CD4-positive, alpha-beta memory T cell (primary cell): ENCODE data around the gene TDP2. TPM values are rescaled to one million over a fixed set of nuclear protein-coding genes. Genes with fewer than 3 reads are reported as not detected.
A peak's percentile ranks its signal among the peaks of the same experiment; 100 is the strongest.
"Not testable (repeated sequence)": the region's sequence is repeated elsewhere in the genome, so short reads cannot be mapped to it uniquely, and the experiment has no call there.

Experiments used
- CTCF ChIA-PET: fragments of 350-600 bp; sonication (Branson Sonifier 250); formaldehyde crosslinking; loops from one replicate; lab custom pipeline; 2021; ENCODE audit warnings: inconsistent platforms; ENCODE audit not compliant: partially characterized antibody; lab: Charles Lee
- POLR2A ChIA-PET: fragments of 350-600 bp; sonication (Branson Sonifier 250); formaldehyde crosslinking; loops from one replicate; lab custom pipeline; 2021; ENCODE audit not compliant: partially characterized antibody; lab: Charles Lee
- DNase-seq, 5 donors: peaks; one replicate each; pipeline versions ENCODE4 v3.0.0 to v3.0.0-alpha.2; 2020 to 2022; ENCODE audit warnings: mixed read lengths in 1 of 5
- H3K27ac ChIP-seq: one replicate; pipeline ENCODE4 v1.7.0; 2013; ENCODE audit warnings: low read depth, low read length
- H3K27me3 ChIP-seq: 2 replicates; pipeline ENCODE4 v1.7.0; 2013; ENCODE audit warnings: mild to moderate bottlenecking, low read length, moderate library complexity; ENCODE audit not compliant: insufficient read depth
- H3K36me3 ChIP-seq: 2 replicates; pipeline ENCODE4 v1.7.0; 2013; ENCODE audit warnings: mild to moderate bottlenecking, low read length, moderate library complexity; ENCODE audit not compliant: insufficient read depth
- H3K4me1 ChIP-seq: 2 replicates; pipeline ENCODE4 v1.7.0; 2013; ENCODE audit warnings: mild to moderate bottlenecking, low read length, moderate library complexity; ENCODE audit not compliant: insufficient read depth
- H3K4me3 ChIP-seq, 2 donors: one replicate each; pipeline ENCODE4 v1.7.0; 2013; ENCODE audit warnings: low read length in 2 of 2, mild to moderate bottlenecking in 1 of 2
- H3K9me3 ChIP-seq, 2 donors: one replicate each; pipeline ENCODE4 v1.7.0; 2013; ENCODE audit warnings: low read length in 2 of 2, control low read depth in 1 of 2; ENCODE audit not compliant: control insufficient read depth in 1 of 2
- H3K27ac Mint-ChIP-seq, 7 donors: one replicate each; pipeline ENCODE4 v1.8.0; 2020 to 2021; ENCODE audit warnings: mixed read lengths in 7 of 7, mild to moderate bottlenecking in 6 of 7, inconsistent platforms in 3 of 7, moderate library complexity in 3 of 7
- H3K27me3 Mint-ChIP-seq, 2 donors: one replicate each; pipeline ENCODE4 v1.8.0; 2020 to 2021; ENCODE audit warnings: mixed read lengths in 2 of 2
- H3K36me3 Mint-ChIP-seq, 2 donors: one replicate each; pipeline ENCODE4 v1.8.0; 2020 to 2021; ENCODE audit warnings: mixed read lengths in 2 of 2, inconsistent platforms in 1 of 2, mild to moderate bottlenecking in 1 of 2
- H3K4me1 Mint-ChIP-seq, 4 donors: one replicate each; pipeline ENCODE4 v1.8.0; 2020 to 2021; ENCODE audit warnings: mixed read lengths in 4 of 4, mild to moderate bottlenecking in 1 of 4
- H3K4me3 Mint-ChIP-seq, 8 donors: one replicate each; pipeline ENCODE4 v1.8.0; 2020 to 2021; ENCODE audit warnings: mixed read lengths in 8 of 8, mild to moderate bottlenecking in 7 of 8, moderate library complexity in 6 of 8, inconsistent platforms in 3 of 8
- H3K9me3 Mint-ChIP-seq, 8 donors: one replicate each; pipeline ENCODE4 v1.8.0; 2020 to 2021; ENCODE audit warnings: mixed read lengths in 8 of 8, mild to moderate bottlenecking in 5 of 8, inconsistent platforms in 3 of 8, moderate library complexity in 1 of 8
- intact Hi-C: fragments of 100-400 bp; cut with micrococcal nuclease; formaldehyde crosslinking; loops from one replicate; pipeline ENCODE4 v1.15.1; 2023
- polyA plus RNA-seq, 2 donors: library from polyadenylated mRNA; unstranded; fragments of 300-500 nt; fragmentation: Illumina TruSeq; gene quantifications; one replicate each; pipeline ENCODE4 v1.2.3, GENCODE V29; 2021
- total RNA-seq, 2 experiments: library from RNA; stranded (reverse); gene quantifications; one replicate each; pipeline ENCODE4 v1.2.3, GENCODE V29; 2021

TDP2 gene
- total and polyA plus RNA-seq, 4 experiments from 2014 or later, result 43.4 to 74.3 (median 67.5) TPM

DNA sequence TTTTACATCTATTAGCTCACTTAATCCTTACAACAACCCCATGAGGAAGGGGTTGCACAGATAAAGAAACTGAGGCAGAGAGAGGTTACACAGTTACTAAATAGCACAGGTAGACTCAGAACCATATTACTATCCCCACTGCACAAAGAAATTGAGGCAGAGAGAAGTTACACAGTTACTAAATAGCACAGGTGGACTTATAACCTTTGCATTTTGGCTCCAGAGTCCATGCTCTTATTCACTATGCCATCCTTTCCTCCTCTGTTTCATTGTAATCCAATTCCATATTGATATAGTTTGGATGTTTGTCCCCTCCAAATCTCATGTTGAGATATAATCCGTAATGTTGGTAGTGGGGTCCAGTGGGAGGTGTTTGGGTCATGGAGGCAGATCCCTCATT is 3.5 kb downstream of the TDP2 start:
- peak overlapping the region in 1 of 7 donors; percentile 89 for H3K27ac Mint-ChIP-seq
- peaks cover 42% of the 10 kb centered on the region for H3K4me1 ChIP-seq
- ChIA-PET CTCF (no interaction called here), POLR2A (no interaction called here)
- H3K36me3 Mint-ChIP-seq, result peaks cover 34 to 79% of the 10 kb centered on the region in 2 donors
- peaks cover 40 to 85% (median 62%) of the 10 kb centered on the region in 4 donors for H3K4me1 Mint-ChIP-seq
- H3K4me3 Mint-ChIP-seq, result peak overlapping the region in 1 of 8 donors; percentile 7
- intact Hi-C loops, result loop anchor here (10.0 kb wide), 1 partner anchor 168 kb away; the partner anchor contains the start of gene ALDH5A1
- no peak overlapping the region for H3K27ac ChIP-seq
- no peak for DNase-seq
- H3K36me3 ChIP-seq, result peaks cover 14% of the 10 kb centered on the region
- H3K9me3 Mint-ChIP-seq, result no peaks in the 10 kb centered on the region
- no peaks in the 10 kb centered on the region for H3K9me3 ChIP-seq
- H3K4me3 ChIP-seq, result no peak overlapping the region
- H3K27me3 Mint-ChIP-seq, result no peaks in the 10 kb centered on the region
- H3K27me3 ChIP-seq, result no peaks in the 10 kb centered on the region

DNA sequence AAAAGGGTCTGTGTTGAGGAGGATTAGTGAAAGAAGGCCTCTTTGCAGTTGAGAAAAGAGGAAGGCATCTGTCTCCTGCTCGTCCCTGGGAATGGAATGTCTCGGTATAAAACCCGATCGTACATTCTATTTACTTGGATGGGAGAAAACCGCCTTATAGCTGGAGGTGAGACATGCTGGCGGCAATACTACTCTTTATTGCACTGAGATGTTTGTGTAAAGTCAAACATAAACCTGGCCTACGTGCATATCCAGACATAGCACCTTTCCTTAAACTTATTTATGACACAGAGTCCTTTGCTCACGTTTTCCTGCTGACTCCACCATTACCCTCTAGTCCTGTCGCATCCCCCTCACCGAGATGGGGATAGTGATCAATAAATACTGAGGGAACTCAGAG is 4.5 kb downstream of the TDP2 start:
- H3K9me3 ChIP-seq, result no peaks in the 10 kb centered on the region
- peak overlapping the region in 1 of 8 donors; percentile 2 for H3K4me3 Mint-ChIP-seq

DNA sequence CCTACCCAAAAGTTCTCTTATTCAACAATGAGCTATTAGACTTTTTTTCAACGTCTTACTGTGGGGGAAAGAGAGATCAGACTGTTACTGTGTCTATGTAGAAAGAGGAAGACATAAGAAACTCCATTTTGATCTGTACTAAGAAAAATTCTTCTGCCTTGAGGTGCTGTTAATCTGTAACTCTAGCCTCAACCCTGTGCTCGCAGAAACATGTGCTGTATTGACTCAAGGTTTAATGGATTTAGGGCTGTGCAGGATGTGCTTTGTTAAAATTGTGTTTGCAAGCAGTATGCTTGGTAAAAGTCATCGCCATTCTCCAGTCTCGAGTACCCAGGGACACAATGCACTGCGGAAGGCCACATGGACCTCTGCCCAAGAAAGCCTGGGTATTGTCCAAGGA is 4.9 kb downstream of the TDP2 start:
- POLR2A ChIA-PET, H3K27ac ChIP-seq, H3K9me3 ChIP-seq, DNase-seq, H3K4me3 Mint-ChIP-seq, H3K9me3 Mint-ChIP-seq, CTCF ChIA-PET, H3K27me3 ChIP-seq, H3K4me3 ChIP-seq, H3K27me3 Mint-ChIP-seq: not testable (repeated sequence)
- Histone ChIP-seq H3K4me1 (peaks cover 33% of the 10 kb centered on the region), H3K36me3 (peaks cover 17% of the 10 kb centered on the region)
- peak overlapping the region in 2 of 7 donors; percentile 30 to 57 for H3K27ac Mint-ChIP-seq
- intact Hi-C loops, result loop anchor here (10.0 kb wide), 1 partner anchor 167 kb away; the partner anchor contains the start of gene ALDH5A1
- H3K36me3 Mint-ChIP-seq, result peaks cover 41 to 83% of the 10 kb centered on the region in 2 donors
- peaks cover 38 to 79% (median 62%) of the 10 kb centered on the region in 4 donors for H3K4me1 Mint-ChIP-seq

More for the DNA sequence above, 4.5 kb downstream of the TDP2 start:
- H3K36me3 ChIP-seq, result peaks cover 14% of the 10 kb centered on the region
- DNase-seq, result no peak
- no peaks in the 10 kb centered on the region for H3K9me3 Mint-ChIP-seq
- ChIA-PET POLR2A (no interaction called here), CTCF (no interaction called here)
- peaks cover 41 to 84% of the 10 kb centered on the region in 2 donors for H3K36me3 Mint-ChIP-seq
- no peaks in the 10 kb centered on the region for H3K27me3 ChIP-seq
- no peak overlapping the region for H3K4me3 ChIP-seq
- H3K4me1 ChIP-seq, result peaks cover 33% of the 10 kb centered on the region
- H3K27ac ChIP-seq, result no peak overlapping the region
- no peak overlapping the region for H3K27ac Mint-ChIP-seq
- H3K27me3 Mint-ChIP-seq, result no peaks in the 10 kb centered on the region
- intact Hi-C loops, result loop anchor here (10.0 kb wide), 1 partner anchor 167 kb away; the partner anchor contains the start of gene ALDH5A1
- H3K4me1 Mint-ChIP-seq, result peaks cover 39 to 83% (median 62%) of the 10 kb centered on the region in 4 donors

DNA sequence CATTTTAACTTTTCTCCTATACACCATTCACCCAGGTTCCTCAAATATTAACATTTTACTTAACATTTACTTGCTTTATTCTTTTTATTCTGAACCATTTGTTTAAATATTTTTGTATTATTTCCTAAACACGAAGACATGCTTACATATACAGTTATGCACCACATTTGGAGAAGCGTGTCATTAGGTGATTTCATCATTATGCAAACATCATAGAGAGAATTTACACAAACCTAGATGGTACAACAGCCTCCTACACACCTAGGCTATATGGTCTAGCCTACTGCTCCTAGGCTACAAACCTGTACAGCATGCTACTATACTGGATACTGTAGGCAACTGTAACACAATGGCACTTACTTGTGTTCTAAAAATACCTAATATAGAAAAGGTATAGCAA is 6.6 kb downstream of the TDP2 start:
- H3K9me3 Mint-ChIP-seq, result no peaks in the 10 kb centered on the region
- no peak overlapping the region for H3K27ac ChIP-seq
- no peak overlapping the region for H3K4me3 Mint-ChIP-seq
- peaks cover 42 to 79% (median 62%) of the 10 kb centered on the region in 4 donors for H3K4me1 Mint-ChIP-seq
- peaks cover 45 to 81% of the 10 kb centered on the region in 2 donors for H3K36me3 Mint-ChIP-seq
- H3K36me3 ChIP-seq, result peaks cover 18% of the 10 kb centered on the region
- no peak overlapping the region for H3K27ac Mint-ChIP-seq
- ChIA-PET POLR2A (no interaction called here), CTCF (no interaction called here)
- no peaks in the 10 kb centered on the region for H3K27me3 Mint-ChIP-seq
- no peaks in the 10 kb centered on the region for H3K9me3 ChIP-seq
- DNase-seq, result no peak
- no peak overlapping the region for H3K4me3 ChIP-seq
- intact Hi-C loops, result loop anchor here (10.0 kb wide), 1 partner anchor 165 kb away; the partner anchor contains the start of gene ALDH5A1
- peaks cover 31% of the 10 kb centered on the region for H3K4me1 ChIP-seq
- no peaks in the 10 kb centered on the region for H3K27me3 ChIP-seq

DNA sequence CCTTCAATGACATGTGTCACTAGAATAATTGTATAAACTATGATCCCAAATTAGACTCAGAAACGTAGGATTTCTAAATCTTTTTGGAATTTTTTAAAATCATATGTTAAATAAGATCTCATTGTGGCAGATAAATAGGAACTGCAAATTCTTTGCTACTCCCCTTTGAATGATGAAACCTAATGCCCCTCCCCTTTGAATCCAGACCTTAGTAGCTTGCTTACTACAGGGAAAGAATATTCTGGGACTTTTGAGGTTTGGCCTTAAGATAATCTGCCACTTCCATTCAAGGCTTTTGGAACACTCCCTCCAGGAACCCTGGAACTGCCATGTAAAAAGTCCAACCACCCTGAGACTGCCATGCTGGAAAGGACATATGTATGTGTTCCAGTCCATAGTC is 7.1 kb downstream of the TDP2 start:
- no peak for DNase-seq
- Mint-ChIP-seq H3K9me3 (no peaks in the 10 kb centered on the region), H3K36me3 (peaks cover 41 to 79% of the 10 kb centered on the region in 2 donors), H3K27ac (peak overlapping the region in 1 of 7 donors; percentile 29), H3K27me3 (no peaks in the 10 kb centered on the region), H3K4me1 (peaks cover 37 to 74% (median 57%) of the 10 kb centered on the region in 4 donors), H3K4me3 (no peak overlapping the region)
- no peak overlapping the region for H3K4me3 ChIP-seq
- peaks cover 27% of the 10 kb centered on the region for H3K4me1 ChIP-seq
- H3K27me3 ChIP-seq, result no peaks in the 10 kb centered on the region
- no peak overlapping the region for H3K27ac ChIP-seq
- CTCF ChIA-PET, result interaction anchor here (2.1 kb wide), 1 partner anchor 78 kb away, joined by 8 read pairs; no protein-coding TSS in a partner anchor
- intact Hi-C loops, result no loop called here
- H3K36me3 ChIP-seq, result peaks cover 18% of the 10 kb centered on the region
- POLR2A ChIA-PET, result no interaction called here
- no peaks in the 10 kb centered on the region for H3K9me3 ChIP-seq

DNA sequence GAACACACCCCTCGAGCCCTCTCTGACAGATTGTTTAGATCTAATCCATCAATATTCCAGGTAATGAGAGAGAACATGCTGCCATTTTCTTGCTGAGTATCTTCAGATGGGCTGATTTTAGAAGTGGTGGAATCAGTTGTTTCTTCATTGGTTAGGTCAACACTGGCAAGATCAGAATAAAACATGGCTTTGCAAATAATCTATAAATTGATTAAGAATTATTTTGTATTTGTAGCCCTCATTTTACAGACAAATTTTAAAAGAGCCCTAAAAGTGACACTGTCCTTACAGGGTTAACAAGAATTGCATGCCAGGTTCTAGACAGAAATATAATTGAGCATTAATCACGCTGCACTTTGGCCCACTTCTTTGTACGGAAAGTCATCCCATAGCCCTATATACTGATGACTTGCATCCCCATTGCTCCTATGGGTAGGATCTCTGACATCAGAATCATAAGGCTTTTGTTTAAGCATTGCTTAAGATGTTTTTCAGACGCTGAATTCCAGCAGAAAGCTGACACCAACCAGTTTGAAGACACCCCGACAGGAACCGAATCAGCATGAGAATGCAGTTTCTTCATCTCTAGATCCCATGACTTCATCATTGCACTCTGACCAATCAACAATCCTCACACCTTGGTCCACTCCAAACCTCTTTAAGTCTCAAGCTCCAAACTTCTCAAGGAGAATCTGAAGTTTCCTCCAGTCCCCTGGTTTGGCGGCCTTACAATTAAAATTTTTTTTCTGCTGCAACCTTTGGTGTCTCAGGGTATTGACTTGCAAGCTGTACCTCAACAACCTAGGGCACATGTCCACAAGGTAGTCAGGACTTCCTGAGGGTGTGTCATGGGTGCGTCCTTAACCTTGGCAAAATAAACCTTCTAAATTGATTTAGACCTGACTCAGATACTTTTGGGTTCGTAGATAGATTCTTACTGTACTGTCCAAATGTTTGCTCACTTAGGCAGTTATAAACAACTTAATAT is 7.8 kb downstream of the TDP2 start:
- intact Hi-C loops, result no loop called here
- Histone ChIP-seq H3K4me3 (no peak overlapping the region), H3K9me3 (no peaks in the 10 kb centered on the region), H3K27ac (no peak overlapping the region), H3K36me3 (peaks cover 19% of the 10 kb centered on the region), H3K27me3 (no peaks in the 10 kb centered on the region), H3K4me1 (peaks cover 20% of the 10 kb centered on the region)
- Mint-ChIP-seq H3K36me3 (peaks cover 38 to 78% of the 10 kb centered on the region in 2 donors), H3K4me1 (peaks cover 34 to 69% (median 54%) of the 10 kb centered on the region in 4 donors), H3K9me3 (no peaks in the 10 kb centered on the region), H3K27me3 (no peaks in the 10 kb centered on the region), H3K27ac (peak overlapping the region in 1 of 7 donors; percentile 20), H3K4me3 (no peak overlapping the region)
- ChIA-PET CTCF (interaction anchor here (2.1 kb wide), 1 partner anchor 78 kb away, joined by 8 read pairs; no protein-coding TSS in a partner anchor), POLR2A (no interaction called here)
- no peak for DNase-seq

DNA sequence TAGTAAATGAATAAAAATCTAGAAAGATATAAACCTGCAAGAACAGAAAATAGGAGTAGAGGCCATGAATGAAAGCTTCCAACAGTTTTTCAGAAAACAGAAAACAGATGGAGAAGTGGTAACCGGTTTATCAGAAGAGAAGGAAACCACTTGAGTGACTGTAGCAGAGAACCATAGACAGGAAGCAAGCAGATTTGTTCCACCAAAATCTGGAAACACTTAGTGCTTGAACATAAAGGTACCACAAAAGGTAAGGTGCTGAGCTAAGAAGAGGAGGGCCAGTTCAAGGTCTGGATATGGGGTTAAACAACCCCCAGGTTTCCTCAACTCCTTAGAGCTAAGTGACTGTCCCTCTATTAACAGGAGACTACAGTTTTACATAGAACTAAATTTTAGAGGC is 11.5 kb downstream of the TDP2 start:
- Mint-ChIP-seq H3K9me3 (no peaks in the 10 kb centered on the region), H3K4me1 (peaks cover 26 to 41% (median 32%) of the 10 kb centered on the region in 4 donors), H3K27ac (peak overlapping the region in 6 of 7 donors; percentile 17 to 85 (median 61)), H3K27me3 (no peaks in the 10 kb centered on the region), H3K4me3 (no peak overlapping the region), H3K36me3 (peaks cover 36 to 75% of the 10 kb centered on the region in 2 donors)
- DNase-seq, result no peak
- ChIA-PET CTCF (interaction anchor here (1.1 to 1.4 kb wide), 2 partner anchors 44 to 74 kb away, joined by 3 to 4 read pairs; no protein-coding TSS in a partner anchor), POLR2A (interaction anchor here (1.4 to 2.9 kb wide), 2 partner anchors 9 to 11 kb away, joined by 6 to 9 read pairs; partner anchors contain the start of genes ACOT13, KIAA0319 and TDP2)
- H3K36me3 ChIP-seq, result peaks cover 36% of the 10 kb centered on the region
- no peaks in the 10 kb centered on the region for H3K9me3 ChIP-seq
- peaks cover 10% of the 10 kb centered on the region for H3K4me1 ChIP-seq
- no peaks in the 10 kb centered on the region for H3K27me3 ChIP-seq
- H3K4me3 ChIP-seq, result no peak overlapping the region
- H3K27ac ChIP-seq, result no peak overlapping the region
- intact Hi-C loops, result no loop called here
